ENCODE measurements around the gene MYH7B.

DNA sequence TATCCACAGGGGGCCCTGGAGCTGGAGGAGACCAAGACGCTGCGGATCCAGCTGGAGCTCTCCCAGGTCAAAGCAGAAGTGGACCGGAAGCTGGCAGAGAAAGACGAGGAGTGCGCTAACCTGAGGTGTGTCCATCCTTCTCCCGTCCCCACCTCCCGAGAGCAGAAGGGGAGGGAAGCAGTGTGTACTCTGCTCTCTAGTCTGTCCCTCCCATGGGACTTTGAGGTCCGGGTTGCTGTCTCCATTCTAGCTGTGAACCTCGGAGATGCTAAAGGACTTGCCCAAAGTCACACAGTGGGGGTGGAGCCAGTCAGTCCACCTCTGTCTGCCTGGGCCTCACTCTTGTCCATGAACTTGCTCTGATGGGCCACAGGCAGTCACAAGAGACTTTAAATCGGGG, 44.1 kb downstream of the MYH7B start:
- TF ChIP-seq POLR2A (IDR thresholded peaks at IDR 0.05; ENCODE audit: borderline replicate concordance, extremely low read depth, insufficient read depth, insufficient read length), result no peak
- TF ChIP-seq EZH2 (IDR thresholded peaks at IDR 0.05), result no peak
- TF ChIP-seq, protein P1, sequence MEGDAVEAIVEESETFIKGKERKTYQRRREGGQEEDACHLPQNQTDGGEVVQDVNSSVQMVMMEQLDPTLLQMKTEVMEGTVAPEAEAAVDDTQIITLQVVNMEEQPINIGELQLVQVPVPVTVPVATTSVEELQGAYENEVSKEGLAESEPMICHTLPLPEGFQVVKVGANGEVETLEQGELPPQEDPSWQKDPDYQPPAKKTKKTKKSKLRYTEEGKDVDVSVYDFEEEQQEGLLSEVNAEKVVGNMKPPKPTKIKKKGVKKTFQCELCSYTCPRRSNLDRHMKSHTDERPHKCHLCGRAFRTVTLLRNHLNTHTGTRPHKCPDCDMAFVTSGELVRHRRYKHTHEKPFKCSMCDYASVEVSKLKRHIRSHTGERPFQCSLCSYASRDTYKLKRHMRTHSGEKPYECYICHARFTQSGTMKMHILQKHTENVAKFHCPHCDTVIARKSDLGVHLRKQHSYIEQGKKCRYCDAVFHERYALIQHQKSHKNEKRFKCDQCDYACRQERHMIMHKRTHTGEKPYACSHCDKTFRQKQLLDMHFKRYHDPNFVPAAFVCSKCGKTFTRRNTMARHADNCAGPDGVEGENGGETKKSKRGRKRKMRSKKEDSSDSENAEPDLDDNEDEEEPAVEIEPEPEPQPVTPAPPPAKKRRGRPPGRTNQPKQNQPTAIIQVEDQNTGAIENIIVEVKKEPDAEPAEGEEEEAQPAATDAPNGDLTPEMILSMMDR (IDR thresholded peaks at IDR 0.05 in 2 of 3, conservative IDR thresholded peaks at IDR 0.05 in 1 of 3; ENCODE audit: borderline replicate concordance in 1 of 3, insufficient read depth in 1 of 3, low read depth in 2 of 3, low read length in 2 of 3), result no peak
